ENCODE results near the gene TP53BP2. TPM values are rescaled to one million over a fixed set of nuclear protein-coding genes. Genes with fewer than 3 reads are reported as not detected.

TP53BP2 gene
- total RNA-seq, 1 donor from 2014 or later, result 47.4 TPM

- Mint-ChIP-seq H3K27me3 (ENCODE audit: low read depth) (no peaks in the 10 kb centered on the region), H3K4me1 (ENCODE audit: low read depth) (no peaks in the 10 kb centered on the region), H3K9me3 (ENCODE audit: low read depth) (peaks cover 3% of the 10 kb centered on the region), H3K27ac (ENCODE audit: unreplicated experiment) (no peak overlapping the region), H3K4me3 (ENCODE audit: unreplicated experiment) (no peak overlapping the region), H3K36me3 (ENCODE audit: low read depth) (peaks cover 36% of the 10 kb centered on the region)
- no peak for TF ChIP-seq CTCF (IDR thresholded peaks at IDR 0.05)
- DNase-seq (ENCODE audit: low spot score), result no peak
Measured at GRCh38 chr1:223802602-223803001, 43.1 kb downstream of the TP53BP2 start.

- no peak overlapping the region for H3K27ac Mint-ChIP-seq (ENCODE audit: unreplicated experiment)
- no peak overlapping the region for H3K4me3 Mint-ChIP-seq (ENCODE audit: unreplicated experiment)
- H3K36me3 Mint-ChIP-seq (ENCODE audit: low read depth), result peaks cover 34% of the 10 kb centered on the region
- TF ChIP-seq CTCF (IDR thresholded peaks at IDR 0.05), result no peak
- H3K9me3 Mint-ChIP-seq (ENCODE audit: low read depth), result no peaks in the 10 kb centered on the region
- DNase-seq (ENCODE audit: low spot score), result no peak
- no peaks in the 10 kb centered on the region for H3K4me1 Mint-ChIP-seq (ENCODE audit: low read depth)
- H3K27me3 Mint-ChIP-seq (ENCODE audit: low read depth), result no peaks in the 10 kb centered on the region
Measured at GRCh38 chr1:223802032-223802431, 43.7 kb downstream of the TP53BP2 start.

GRCh38 chr1:223796210-223796609 lies 49.5 kb downstream of the TP53BP2 start:
- no peaks in the 10 kb centered on the region for H3K27me3 Mint-ChIP-seq (ENCODE audit: low read depth)
- H3K4me1 Mint-ChIP-seq (ENCODE audit: low read depth), result peaks cover 3% of the 10 kb centered on the region
- H3K27ac Mint-ChIP-seq (ENCODE audit: unreplicated experiment), result no peak overlapping the region
- no peak for TF ChIP-seq CTCF (IDR thresholded peaks at IDR 0.05)
- no peak overlapping the region for H3K4me3 Mint-ChIP-seq (ENCODE audit: unreplicated experiment)
- H3K9me3 Mint-ChIP-seq (ENCODE audit: low read depth), result no peaks in the 10 kb centered on the region
- H3K36me3 Mint-ChIP-seq (ENCODE audit: low read depth), result peaks cover 32% of the 10 kb centered on the region
- DNase-seq (ENCODE audit: low spot score), result no peak

GRCh38 chr1:223794136-223794880 lies 51.4 kb downstream of the TP53BP2 start:
- Mint-ChIP-seq H3K4me3 (ENCODE audit: unreplicated experiment) (no peak overlapping the region), H3K9me3 (ENCODE audit: low read depth) (no peaks in the 10 kb centered on the region), H3K27me3 (ENCODE audit: low read depth) (no peaks in the 10 kb centered on the region), H3K36me3 (ENCODE audit: low read depth) (peaks cover 21% of the 10 kb centered on the region), H3K4me1 (ENCODE audit: low read depth) (peaks cover 3% of the 10 kb centered on the region), H3K27ac (ENCODE audit: unreplicated experiment) (no peak overlapping the region)
- no peak for TF ChIP-seq CTCF (IDR thresholded peaks at IDR 0.05)
- DNase-seq (ENCODE audit: low spot score), result no peak

- no peak for DNase-seq (ENCODE audit: low spot score)
- no peaks in the 10 kb centered on the region for H3K9me3 Mint-ChIP-seq (ENCODE audit: low read depth)
- H3K4me3 Mint-ChIP-seq (ENCODE audit: unreplicated experiment), result no peak overlapping the region
- H3K36me3 Mint-ChIP-seq (ENCODE audit: low read depth), result peaks cover 20% of the 10 kb centered on the region
- H3K27me3 Mint-ChIP-seq (ENCODE audit: low read depth), result no peaks in the 10 kb centered on the region
- peaks cover 3% of the 10 kb centered on the region for H3K4me1 Mint-ChIP-seq (ENCODE audit: low read depth)
- no peak overlapping the region for H3K27ac Mint-ChIP-seq (ENCODE audit: unreplicated experiment)
- no peak for TF ChIP-seq CTCF (IDR thresholded peaks at IDR 0.05)
Measured at GRCh38 chr1:223793716-223794115, 52.0 kb downstream of the TP53BP2 start.

Data from chondrocyte (in vitro differentiated cells).